ENCODE data around the gene KIAA1755. TPM values are rescaled to one million over a fixed set of nuclear protein-coding genes. Genes with fewer than 3 reads are reported as not detected.
A peak's percentile ranks its signal among the peaks of the same experiment; 100 is the strongest.

KIAA1755 gene
- total and polyA plus RNA-seq, 5 donors from 2014 or later = not detected

- H3K27me3 ChIP-seq (ENCODE audit: control insufficient read depth, insufficient read depth, low read length) = no peaks in the 10 kb centered on the region
- peaks cover 8% of the 10 kb centered on the region for H3K27me3 Mint-ChIP-seq
- no peak for DNase-seq
- no peaks in the 10 kb centered on the region for H3K36me3 Mint-ChIP-seq
- H3K9me3 Mint-ChIP-seq = peaks cover 0 to 6% (median 2%) of the 10 kb centered on the region in 7 donors
- H3K4me3 Mint-ChIP-seq = no peak overlapping the region
- no peak overlapping the region for H3K4me3 ChIP-seq (ENCODE audit: low read depth, low read length)
- no peaks in the 10 kb centered on the region for H3K4me1 ChIP-seq (ENCODE audit: control insufficient read depth, insufficient read depth, low read length, poor library complexity, severe bottlenecking)
- no peaks in the 10 kb centered on the region for H3K9me3 ChIP-seq (ENCODE audit: control insufficient read depth in 2 of 2, low read length in 2 of 2)
- no peak for ATAC-seq (ENCODE audit: low read depth in 2 of 2)
- H3K4me1 Mint-ChIP-seq = no peaks in the 10 kb centered on the region
- no peak overlapping the region for H3K27ac ChIP-seq (ENCODE audit: insufficient read depth, low read length, poor library complexity, severe bottlenecking)
- no peaks in the 10 kb centered on the region for H3K36me3 ChIP-seq (ENCODE audit: control insufficient read depth, insufficient read depth, low read length)
- H3K27ac Mint-ChIP-seq = peak overlapping the region in 1 of 3 donors; percentile 71
Measured at GRCh38 chr20:38195521-38195920, 65.0 kb downstream of the KIAA1755 start.

- peaks cover 9% of the 10 kb centered on the region for H3K27me3 Mint-ChIP-seq
- Histone ChIP-seq H3K9me3 (ENCODE audit: control insufficient read depth in 2 of 2, low read length in 2 of 2) (no peaks in the 10 kb centered on the region), H3K27ac (ENCODE audit: insufficient read depth, low read length, poor library complexity, severe bottlenecking) (no peak overlapping the region), H3K4me3 (ENCODE audit: low read depth, low read length) (no peak overlapping the region), H3K4me1 (ENCODE audit: control insufficient read depth, insufficient read depth, low read length, poor library complexity, severe bottlenecking) (no peaks in the 10 kb centered on the region), H3K36me3 (ENCODE audit: control insufficient read depth, insufficient read depth, low read length) (no peaks in the 10 kb centered on the region), H3K27me3 (ENCODE audit: control insufficient read depth, insufficient read depth, low read length) (no peaks in the 10 kb centered on the region)
- no peak overlapping the region for H3K4me3 Mint-ChIP-seq
- no peak for DNase-seq
- no peaks in the 10 kb centered on the region for H3K4me1 Mint-ChIP-seq
- H3K36me3 Mint-ChIP-seq = no peaks in the 10 kb centered on the region
- ATAC-seq (ENCODE audit: low read depth in 2 of 2) = peak in 1 of 2 donors; percentile 27
- H3K27ac Mint-ChIP-seq = peak overlapping the region in 1 of 3 donors; percentile 71
- peaks cover 0 to 6% (median 2%) of the 10 kb centered on the region in 7 donors for H3K9me3 Mint-ChIP-seq
Measured at GRCh38 chr20:38194971-38195504, 65.5 kb downstream of the KIAA1755 start.

- ATAC-seq (ENCODE audit: low read depth in 2 of 2) = no peak
- H3K27me3 ChIP-seq (ENCODE audit: control insufficient read depth, insufficient read depth, low read length) = peaks cover 2% of the 10 kb centered on the region
- Mint-ChIP-seq H3K27me3 (peaks cover 10% of the 10 kb centered on the region), H3K9me3 (peaks cover 0 to 6% (median 2%) of the 10 kb centered on the region in 7 donors), H3K36me3 (no peaks in the 10 kb centered on the region), H3K27ac (no peak overlapping the region), H3K4me1 (no peaks in the 10 kb centered on the region), H3K4me3 (no peak overlapping the region)
- no peaks in the 10 kb centered on the region for H3K9me3 ChIP-seq (ENCODE audit: control insufficient read depth in 2 of 2, low read length in 2 of 2)
- no peak overlapping the region for H3K4me3 ChIP-seq (ENCODE audit: low read depth, low read length)
- H3K4me1 ChIP-seq (ENCODE audit: control insufficient read depth, insufficient read depth, low read length, poor library complexity, severe bottlenecking) = no peaks in the 10 kb centered on the region
- DNase-seq = no peak
- no peaks in the 10 kb centered on the region for H3K36me3 ChIP-seq (ENCODE audit: control insufficient read depth, insufficient read depth, low read length)
- no peak overlapping the region for H3K27ac ChIP-seq (ENCODE audit: insufficient read depth, low read length, poor library complexity, severe bottlenecking)
Measured at GRCh38 chr20:38193586-38194105, 66.9 kb downstream of the KIAA1755 start.

- Mint-ChIP-seq H3K36me3 (no peaks in the 10 kb centered on the region), H3K27ac (no peak overlapping the region), H3K27me3 (peaks cover 10% of the 10 kb centered on the region), H3K9me3 (peaks cover 0 to 6% (median 2%) of the 10 kb centered on the region in 7 donors), H3K4me3 (no peak overlapping the region), H3K4me1 (no peaks in the 10 kb centered on the region)
- no peaks in the 10 kb centered on the region for H3K4me1 ChIP-seq (ENCODE audit: control insufficient read depth, insufficient read depth, low read length, poor library complexity, severe bottlenecking)
- no peaks in the 10 kb centered on the region for H3K36me3 ChIP-seq (ENCODE audit: control insufficient read depth, insufficient read depth, low read length)
- peaks cover 2% of the 10 kb centered on the region for H3K27me3 ChIP-seq (ENCODE audit: control insufficient read depth, insufficient read depth, low read length)
- H3K4me3 ChIP-seq (ENCODE audit: low read depth, low read length) = no peak overlapping the region
- no peaks in the 10 kb centered on the region for H3K9me3 ChIP-seq (ENCODE audit: control insufficient read depth in 2 of 2, low read length in 2 of 2)
- no peak overlapping the region for H3K27ac ChIP-seq (ENCODE audit: insufficient read depth, low read length, poor library complexity, severe bottlenecking)
- ATAC-seq (ENCODE audit: low read depth in 2 of 2) (no peak), DNase-seq (no peak)
Measured at GRCh38 chr20:38192323-38192885, 68.1 kb downstream of the KIAA1755 start.

- no peak for ATAC-seq (ENCODE audit: low read depth in 2 of 2)
- H3K27ac ChIP-seq (ENCODE audit: insufficient read depth, low read length, poor library complexity, severe bottlenecking) = no peak overlapping the region
- peaks cover 2% of the 10 kb centered on the region for H3K27me3 ChIP-seq (ENCODE audit: control insufficient read depth, insufficient read depth, low read length)
- H3K4me3 ChIP-seq (ENCODE audit: low read depth, low read length) = no peak overlapping the region
- H3K9me3 ChIP-seq (ENCODE audit: control insufficient read depth in 2 of 2, low read length in 2 of 2) = no peaks in the 10 kb centered on the region
- no peaks in the 10 kb centered on the region for H3K36me3 Mint-ChIP-seq
- peaks cover 10% of the 10 kb centered on the region for H3K27me3 Mint-ChIP-seq
- no peak for DNase-seq
- no peaks in the 10 kb centered on the region for H3K4me1 ChIP-seq (ENCODE audit: control insufficient read depth, insufficient read depth, low read length, poor library complexity, severe bottlenecking)
- H3K4me3 Mint-ChIP-seq = no peak overlapping the region
- H3K9me3 Mint-ChIP-seq = peaks cover 0 to 6% (median 2%) of the 10 kb centered on the region in 7 donors
- no peak overlapping the region for H3K27ac Mint-ChIP-seq
- no peaks in the 10 kb centered on the region for H3K36me3 ChIP-seq (ENCODE audit: control insufficient read depth, insufficient read depth, low read length)
- no peaks in the 10 kb centered on the region for H3K4me1 Mint-ChIP-seq
Measured at GRCh38 chr20:38191654-38192053, 68.9 kb downstream of the KIAA1755 start.

GRCh38 chr20:38190936-38191371 is 69.6 kb downstream of the KIAA1755 start:
- Histone ChIP-seq H3K36me3 (ENCODE audit: control insufficient read depth, insufficient read depth, low read length) (no peaks in the 10 kb centered on the region), H3K27me3 (ENCODE audit: control insufficient read depth, insufficient read depth, low read length) (peaks cover 2% of the 10 kb centered on the region), H3K9me3 (ENCODE audit: control insufficient read depth in 2 of 2, low read length in 2 of 2) (no peaks in the 10 kb centered on the region), H3K4me1 (ENCODE audit: control insufficient read depth, insufficient read depth, low read length, poor library complexity, severe bottlenecking) (no peaks in the 10 kb centered on the region), H3K27ac (ENCODE audit: insufficient read depth, low read length, poor library complexity, severe bottlenecking) (no peak overlapping the region), H3K4me3 (ENCODE audit: low read depth, low read length) (no peak overlapping the region)
- no peak for ATAC-seq (ENCODE audit: low read depth in 2 of 2)
- H3K4me1 Mint-ChIP-seq = no peaks in the 10 kb centered on the region
- no peak for DNase-seq
- no peaks in the 10 kb centered on the region for H3K36me3 Mint-ChIP-seq
- H3K27me3 Mint-ChIP-seq = peaks cover 10% of the 10 kb centered on the region
- no peak overlapping the region for H3K4me3 Mint-ChIP-seq
- H3K9me3 Mint-ChIP-seq = peaks cover 0 to 6% (median 2%) of the 10 kb centered on the region in 7 donors
- no peak overlapping the region for H3K27ac Mint-ChIP-seq

GRCh38 chr20:38190166-38190565 is 70.4 kb downstream of the KIAA1755 start:
- DNase-seq = no peak
- H3K27ac Mint-ChIP-seq = no peak overlapping the region
- H3K4me3 Mint-ChIP-seq = no peak overlapping the region
- H3K27ac ChIP-seq (ENCODE audit: insufficient read depth, low read length, poor library complexity, severe bottlenecking) = no peak overlapping the region
- H3K27me3 Mint-ChIP-seq = peaks cover 17% of the 10 kb centered on the region
- peaks cover 0 to 6% (median 2%) of the 10 kb centered on the region in 7 donors for H3K9me3 Mint-ChIP-seq
- H3K4me1 ChIP-seq (ENCODE audit: control insufficient read depth, insufficient read depth, low read length, poor library complexity, severe bottlenecking) = no peaks in the 10 kb centered on the region
- H3K36me3 Mint-ChIP-seq = no peaks in the 10 kb centered on the region
- H3K4me3 ChIP-seq (ENCODE audit: low read depth, low read length) = no peak overlapping the region
- H3K4me1 Mint-ChIP-seq = no peaks in the 10 kb centered on the region
- H3K27me3 ChIP-seq (ENCODE audit: control insufficient read depth, insufficient read depth, low read length) = peaks cover 2% of the 10 kb centered on the region
- no peaks in the 10 kb centered on the region for H3K9me3 ChIP-seq (ENCODE audit: control insufficient read depth in 2 of 2, low read length in 2 of 2)
- no peaks in the 10 kb centered on the region for H3K36me3 ChIP-seq (ENCODE audit: control insufficient read depth, insufficient read depth, low read length)
- no peak for ATAC-seq (ENCODE audit: low read depth in 2 of 2)

GRCh38 chr20:38187517-38187916 is 73.0 kb downstream of the KIAA1755 start:
- Histone ChIP-seq H3K36me3 (ENCODE audit: control insufficient read depth, insufficient read depth, low read length) (no peaks in the 10 kb centered on the region), H3K4me3 (ENCODE audit: low read depth, low read length) (no peak overlapping the region), H3K27me3 (ENCODE audit: control insufficient read depth, insufficient read depth, low read length) (peaks cover 2% of the 10 kb centered on the region), H3K9me3 (ENCODE audit: control insufficient read depth in 2 of 2, low read length in 2 of 2) (no peaks in the 10 kb centered on the region), H3K27ac (ENCODE audit: insufficient read depth, low read length, poor library complexity, severe bottlenecking) (no peak overlapping the region), H3K4me1 (ENCODE audit: control insufficient read depth, insufficient read depth, low read length, poor library complexity, severe bottlenecking) (no peaks in the 10 kb centered on the region)
- no peak overlapping the region for H3K27ac Mint-ChIP-seq
- H3K9me3 Mint-ChIP-seq = no peaks in the 10 kb centered on the region
- no peaks in the 10 kb centered on the region for H3K4me1 Mint-ChIP-seq
- H3K4me3 Mint-ChIP-seq = no peak overlapping the region
- ATAC-seq (ENCODE audit: low read depth in 2 of 2) (no peak), DNase-seq (no peak)
- H3K36me3 Mint-ChIP-seq = no peaks in the 10 kb centered on the region
- H3K27me3 Mint-ChIP-seq = peaks cover 17% of the 10 kb centered on the region

Measured in CD4-positive, CD25-positive, alpha-beta regulatory T cell (primary cell).